Spleen (tissue), 11 donors: Measurements from ENCODE around the gene TENM3. TPM values are rescaled to one million over a fixed set of nuclear protein-coding genes. Genes with fewer than 3 reads are reported as not detected.

Experiments used
- DNase-seq: peaks from one replicate; pipeline ENCODE4 v3.0.0-alpha.2; 2020
- H3K27ac ChIP-seq, 8 donors: fragments of 200-600 bp; sonication (generic) in 7 of 8; 1 replicate in 4 of 8; 2 replicates in 4 of 8; pipeline versions ENCODE4 v1.5.0 to v1.8.0; 2016 to 2021; ENCODE audit warnings: inconsistent platforms in 4 of 8, mild to moderate bottlenecking in 4 of 8, moderate library complexity in 1 of 8
- H3K27me3 ChIP-seq, 7 donors: fragments of 200-600 bp; sonication (generic) in 6 of 7; replicated peaks in 1 of 7; 1 replicate in 4 of 7; 2 replicates in 3 of 7; pipeline versions ENCODE4 v1.5.0 to v1.8.0; 2016 to 2021; ENCODE audit warnings: inconsistent platforms in 3 of 7, mild to moderate bottlenecking in 1 of 7
- H3K36me3 ChIP-seq, 6 donors: fragments of 200-600 bp; sonication (generic) in 5 of 6; 1 replicate in 4 of 6; 2 replicates in 2 of 6; pipeline versions ENCODE4 v1.5.0 to v1.8.0; 2016 to 2021; ENCODE audit warnings: inconsistent platforms in 2 of 6
- H3K4me1 ChIP-seq, 6 donors: fragments of 200-600 bp; sonication (generic) in 5 of 6; 1 replicate in 3 of 6; 2 replicates in 3 of 6; pipeline versions ENCODE4 v1.5.0 to v1.8.0; 2016 to 2021; ENCODE audit warnings: inconsistent platforms in 3 of 6
- H3K4me3 ChIP-seq, 8 donors: fragments of 200-600 bp; sonication (generic) in 7 of 8; 1 replicate in 4 of 8; 2 replicates in 4 of 8; pipeline versions ENCODE4 v1.5.0 to v1.8.0; 2016 to 2021; ENCODE audit warnings: inconsistent platforms in 4 of 8, mild to moderate bottlenecking in 4 of 8, moderate library complexity in 2 of 8
- H3K9me3 ChIP-seq, 8 donors: fragments of 200-600 bp; sonication (generic) in 7 of 8; 1 replicate in 4 of 8; 2 replicates in 4 of 8; pipeline versions ENCODE4 v1.5.0 to v1.8.0; 2016 to 2021; ENCODE audit warnings: inconsistent platforms in 4 of 8
- POLR2A ChIP-seq, 3 donors: fragments of 450-650 bp; IDR thresholded peaks; one replicate each; pipeline ENCODE4 v1.5.1; 2017; ENCODE audit warnings: antibody characterized with exemption in 3 of 3, mild to moderate bottlenecking in 1 of 3
- POLR2AphosphoS5 ChIP-seq, 3 donors: sonication (generic); formaldehyde crosslinking; IDR thresholded peaks; one replicate each; pipeline ENCODE4 v1.5.1; 2017; ENCODE audit warnings: antibody characterized with exemption in 3 of 3
- WGBS, 5 donors: extraction: QIAGEN DNeasy Blood & Tissue Kit in 3 of 5; methylation state at CpG; one replicate each; pipeline versions ENCODE4 v1.1.5 to v1.1.7; 2013 to 2018; 5-methylcytosine and 5-hydroxymethylcytosine counted together
- intact Hi-C: fragments of 100-400 bp; cut with DNase I; formaldehyde crosslinking; loops from one replicate; pipeline ENCODE4 v1.15.0; 2023; ENCODE audit warnings: low total_unique reads
- polyA plus RNA-seq, 3 donors: library from polyadenylated mRNA; stranded (reverse); fragments of 200-250 nt; gene quantifications; one replicate each; pipeline ENCODE4 v1.2.1, GENCODE V29; 2013
- total RNA-seq, 7 donors: library from RNA; depleted of rRNA in 3 of 7; stranded (reverse); fragments of >200 nt in 3 of 7; fragmentation: NEBNext Ultra II Directional in 4 of 7; extraction: Animal tissue kit (Norgen Biotek cat#: 25700) in 4 of 7; gene quantifications; one replicate each; pipeline versions ENCODE4 v1.1.0 to v1.2.1, GENCODE V29; 2016 to 2021
- TF ChIP-seq, protein P1 (sequence below), 11 experiments: fragments of 200-600 bp in 7 of 11; fragments of 450-650 bp in 4 of 11; sonication (generic) in 4 of 11; IDR thresholded peaks in 8 of 11; conservative IDR thresholded peaks in 3 of 11; 1 replicate in 7 of 11; 2 replicates in 4 of 11; pipeline versions ENCODE4 v1.4.0 to v1.8.0; 2016 to 2021; ENCODE audit warnings: antibody characterized with exemption in 11 of 11, inconsistent platforms in 4 of 11, mild to moderate bottlenecking in 1 of 11
- donor health status: healthy with polysubstance abuse.
- donor health status: DM: no; HTN: no; CAD: no; lungs with moderate emphysema.
- donor health status: DM: no; HTN: no; CAD: no.
- donor health status: Bipolar disorder and iron deficiency.
- donor health status: healthy.
- donor health status: DM: no; HTN: no; CAD: no.
- donor health status: DM: yes; HTN: yes; CAD: no.

TENM3 gene
- total and polyA plus RNA-seq, 10 donors: 0.37 to 45.6 (median 17.7) TPM

DNA sequence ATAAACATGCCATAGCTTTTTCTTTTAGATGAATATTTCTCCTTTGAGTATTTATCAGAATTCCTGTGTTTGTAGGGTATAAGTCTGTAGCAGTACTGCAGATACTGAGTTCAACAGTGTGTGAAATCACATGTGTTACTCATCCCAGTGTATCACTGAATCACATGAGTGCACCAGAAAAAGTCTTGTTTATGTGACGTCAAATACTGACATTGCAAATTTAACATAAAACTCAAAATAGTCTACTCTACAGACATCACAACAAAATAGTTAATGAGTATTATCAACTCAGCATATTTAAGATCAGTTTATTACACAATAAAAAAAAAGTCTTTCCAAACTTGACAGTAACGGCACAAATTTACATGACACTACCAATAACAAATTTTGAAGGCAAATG lies 452.6 kb downstream of the TENM3 start:
- H3K9me3 ChIP-seq: no peaks in the 10 kb centered on the region
- no peaks in the 10 kb centered on the region for H3K27me3 ChIP-seq
- no peak overlapping the region for H3K27ac ChIP-seq
- H3K4me3 ChIP-seq: no peak overlapping the region
- H3K4me1 ChIP-seq: no peaks in the 10 kb centered on the region
- H3K36me3 ChIP-seq: no peaks in the 10 kb centered on the region
- TF ChIP-seq POLR2AphosphoS5 (IDR thresholded peaks at IDR 0.05) (no peak), POLR2A (IDR thresholded peaks at IDR 0.05) (no peak)
- TF ChIP-seq, protein P1, sequence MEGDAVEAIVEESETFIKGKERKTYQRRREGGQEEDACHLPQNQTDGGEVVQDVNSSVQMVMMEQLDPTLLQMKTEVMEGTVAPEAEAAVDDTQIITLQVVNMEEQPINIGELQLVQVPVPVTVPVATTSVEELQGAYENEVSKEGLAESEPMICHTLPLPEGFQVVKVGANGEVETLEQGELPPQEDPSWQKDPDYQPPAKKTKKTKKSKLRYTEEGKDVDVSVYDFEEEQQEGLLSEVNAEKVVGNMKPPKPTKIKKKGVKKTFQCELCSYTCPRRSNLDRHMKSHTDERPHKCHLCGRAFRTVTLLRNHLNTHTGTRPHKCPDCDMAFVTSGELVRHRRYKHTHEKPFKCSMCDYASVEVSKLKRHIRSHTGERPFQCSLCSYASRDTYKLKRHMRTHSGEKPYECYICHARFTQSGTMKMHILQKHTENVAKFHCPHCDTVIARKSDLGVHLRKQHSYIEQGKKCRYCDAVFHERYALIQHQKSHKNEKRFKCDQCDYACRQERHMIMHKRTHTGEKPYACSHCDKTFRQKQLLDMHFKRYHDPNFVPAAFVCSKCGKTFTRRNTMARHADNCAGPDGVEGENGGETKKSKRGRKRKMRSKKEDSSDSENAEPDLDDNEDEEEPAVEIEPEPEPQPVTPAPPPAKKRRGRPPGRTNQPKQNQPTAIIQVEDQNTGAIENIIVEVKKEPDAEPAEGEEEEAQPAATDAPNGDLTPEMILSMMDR (IDR thresholded peaks at IDR 0.05 in 8 of 11, conservative IDR thresholded peaks at IDR 0.05 in 3 of 11): no peak
- WGBS, 5 donors: 86 to 96% (median 94%) methylated on average over 2 of the region's 2 CpGs
- no peak for DNase-seq
- intact Hi-C loops: no loop called here

- no peaks in the 10 kb centered on the region for H3K27me3 ChIP-seq
- intact Hi-C loops: no loop called here
- no peaks in the 10 kb centered on the region for H3K4me1 ChIP-seq
- TF ChIP-seq POLR2AphosphoS5 (IDR thresholded peaks at IDR 0.05) (no peak), POLR2A (IDR thresholded peaks at IDR 0.05) (no peak)
- TF ChIP-seq, protein P1 (IDR thresholded peaks at IDR 0.05 in 8 of 11, conservative IDR thresholded peaks at IDR 0.05 in 3 of 11): no peak
- H3K4me3 ChIP-seq: no peak overlapping the region
- no peak overlapping the region for H3K27ac ChIP-seq
- H3K9me3 ChIP-seq: no peaks in the 10 kb centered on the region
- 70 to 84% (median 74%) methylated on average over 6 of the region's 6 CpGs for WGBS, 5 donors
- no peaks in the 10 kb centered on the region for H3K36me3 ChIP-seq
- DNase-seq: no peak
Measured at GRCh38 chr4:182697094-182697493, 453.9 kb downstream of the TENM3 start.

GRCh38 chr4:182698212-182698611 lies 455.0 kb downstream of the TENM3 start:
- intact Hi-C loops: no loop called here
- Histone ChIP-seq H3K4me3 (no peak overlapping the region), H3K4me1 (no peaks in the 10 kb centered on the region), H3K36me3 (no peaks in the 10 kb centered on the region), H3K27ac (no peak overlapping the region), H3K27me3 (no peaks in the 10 kb centered on the region), H3K9me3 (no peaks in the 10 kb centered on the region)
- WGBS, 5 donors: 82 to 91% (median 87%) methylated on average over 6 of the region's 6 CpGs
- TF ChIP-seq POLR2AphosphoS5 (IDR thresholded peaks at IDR 0.05) (no peak), POLR2A (IDR thresholded peaks at IDR 0.05) (no peak)
- TF ChIP-seq, protein P1 (IDR thresholded peaks at IDR 0.05 in 8 of 11, conservative IDR thresholded peaks at IDR 0.05 in 3 of 11): no peak
- no peak for DNase-seq

- intact Hi-C loops: no loop called here
- Histone ChIP-seq H3K4me1 (no peaks in the 10 kb centered on the region), H3K36me3 (no peaks in the 10 kb centered on the region), H3K4me3 (no peak overlapping the region), H3K27me3 (no peaks in the 10 kb centered on the region), H3K9me3 (no peaks in the 10 kb centered on the region), H3K27ac (no peak overlapping the region)
- TF ChIP-seq, protein P1 (IDR thresholded peaks at IDR 0.05 in 8 of 11, conservative IDR thresholded peaks at IDR 0.05 in 3 of 11): no peak
- TF ChIP-seq POLR2AphosphoS5 (IDR thresholded peaks at IDR 0.05): no peak
- TF ChIP-seq POLR2A (IDR thresholded peaks at IDR 0.05): no peak
- WGBS, 5 donors: 40 to 79% (median 50%) methylated on average over 3 of the region's 3 CpGs
- DNase-seq: no peak
Measured at GRCh38 chr4:182699201-182699600, 456.0 kb downstream of the TENM3 start.
